ENCODE measurements around the gene SCLY.

SCLY gene

GRCh38 chr2:238098901-238099713 is 38.3 kb downstream of the SCLY start:
- DNase-seq: no peak

- DNase-seq: no peak
These were observed 38.9 kb downstream of the SCLY start for GRCh38 chr2:238099714-238100048.

GRCh38 chr2:238100049-238100820 is 39.4 kb downstream of the SCLY start, which contains the start of gene ESPNL:
Gene ESPNL (plus strand): TSS chr2:238100340. CDS start chr2:238100420, 80 bp downstream.
- DNase-seq: no peak

GRCh38 chr2:238100821-238101771 is 40.3 kb downstream of the SCLY start:
- no peak for DNase-seq

- peak; percentile 15 for DNase-seq
These were observed 41.4 kb downstream of the SCLY start for GRCh38 chr2:238101891-238102841.

- DNase-seq: no peak
These were observed 42.1 kb downstream of the SCLY start for GRCh38 chr2:238102865-238103264.

GRCh38 chr2:238103465-238104225 is 42.8 kb downstream of the SCLY start:
- DNase-seq: no peak

- peak; percentile 11 for DNase-seq
These were observed 43.5 kb downstream of the SCLY start for GRCh38 chr2:238104226-238104690.

GRCh38 chr2:238104691-238105371 is 44.0 kb downstream of the SCLY start:
- DNase-seq: peak; percentile 4

- DNase-seq: peak; percentile 5
These were observed 44.9 kb downstream of the SCLY start for GRCh38 chr2:238105506-238106338.

GRCh38 chr2:238106339-238106697 is 45.5 kb downstream of the SCLY start:
- peak; percentile 8 for DNase-seq

- DNase-seq: peak; percentile 15
These were observed 46.1 kb downstream of the SCLY start for GRCh38 chr2:238106698-238107524.

GRCh38 chr2:238107525-238108422 is 47.0 kb downstream of the SCLY start:
- DNase-seq: peak; percentile 15

GRCh38 chr2:238108423-238109183 is 47.8 kb downstream of the SCLY start:
- peak; percentile 17 for DNase-seq

- no peak for DNase-seq
These were observed 52.8 kb downstream of the SCLY start for GRCh38 chr2:238113611-238114010.

- no peak for DNase-seq
These were observed 53.6 kb downstream of the SCLY start for GRCh38 chr2:238114331-238114841.
